ENCODE results near the gene RTEL1. TPM values are rescaled to one million over a fixed set of nuclear protein-coding genes. Genes with fewer than 3 reads are reported as not detected.

Gene RTEL1
- polyA plus RNA-seq, 3 donors, result 1.0 to 15.5 (median 4.8) TPM

DNA sequence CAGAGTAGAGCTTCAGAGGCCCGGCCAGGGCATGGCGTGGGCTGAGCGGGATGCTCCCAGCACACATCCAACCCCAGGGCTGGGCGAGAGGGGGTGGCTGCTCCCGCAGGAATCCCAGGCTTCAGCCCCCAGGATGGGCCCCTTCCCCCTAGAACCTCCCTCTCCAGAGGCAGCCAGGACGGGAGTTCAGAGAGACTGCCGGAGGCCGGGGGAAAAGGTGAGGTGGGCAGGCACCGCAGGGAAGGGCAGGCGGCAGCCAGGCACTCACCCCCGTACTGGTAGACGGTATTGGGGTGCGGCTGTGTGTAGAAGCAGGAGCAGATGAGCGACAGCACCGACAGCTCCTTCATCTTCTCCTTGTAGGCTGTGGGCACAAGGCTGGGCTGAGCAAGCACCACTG is 14.2 kb upstream of the RTEL1 start:
- no peak overlapping the region for H3K9ac ChIP-seq (ENCODE audit: insufficient read depth, low read length, poor library complexity, severe bottlenecking)
- intact Hi-C loops (cut with micrococcal nuclease), result loop anchor here (5.0 kb wide), 4 partner anchors 77 to 298 kb away; partner anchors contain the start of genes LIME1 (in 1 of the 2), PTK6 (in 1 of the 2) and SLC2A4RG (in 1 of the 2)

DNA sequence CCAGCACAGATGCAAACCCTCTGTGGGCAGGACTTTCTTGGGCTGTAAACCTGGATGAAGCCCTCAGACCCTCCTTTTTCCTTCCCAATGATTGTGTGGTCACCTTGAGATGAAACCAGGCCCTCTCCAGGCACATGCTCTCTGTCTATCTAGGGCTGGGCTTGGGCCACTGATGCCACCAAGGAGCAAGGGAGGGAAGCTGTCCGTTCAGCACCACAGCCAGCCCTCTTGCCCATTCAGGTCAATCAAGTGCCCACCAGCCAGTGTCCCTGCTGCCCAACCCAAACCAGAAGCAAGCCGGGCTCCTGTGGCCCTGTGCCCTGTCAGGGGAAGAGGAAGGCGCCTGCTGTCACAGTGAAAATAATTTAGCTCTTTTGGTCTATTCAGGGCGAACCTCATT is 12.9 kb upstream of the RTEL1 start:
- Histone ChIP-seq H3K4me1 (ENCODE audit: control insufficient read depth in 1 of 2, insufficient read depth in 2 of 2, low read length in 2 of 2) (peaks cover 11 to 15% of the 10 kb centered on the region in 2 donors), H3K4me2 (replicated peaks; ENCODE audit: extremely low read depth, low read length, poor library complexity, severe bottlenecking) (no peak overlapping the region), H2AFZ (ENCODE audit: insufficient read depth, low read depth, low read length, poor library complexity, severe bottlenecking) (no peak overlapping the region), H3K9me3 (replicated peaks in 1 of 2; ENCODE audit: control insufficient read depth in 1 of 2, insufficient read depth in 1 of 2, low read length in 2 of 2) (no peaks in the 10 kb centered on the region), H3K9ac (ENCODE audit: insufficient read depth, low read length, poor library complexity, severe bottlenecking) (no peak overlapping the region), H3K27ac (ENCODE audit: low read depth in 1 of 2, low read length in 2 of 2) (no peak overlapping the region), H4K20me1 (ENCODE audit: insufficient read depth, low read length) (no peaks in the 10 kb centered on the region), H3K79me2 (ENCODE audit: insufficient read depth, low read length) (peaks cover 3% of the 10 kb centered on the region), H3K4me3 (replicated peaks in 1 of 3; ENCODE audit: low read depth in 2 of 3, low read length in 3 of 3) (no peak overlapping the region), H3K27me3 (ENCODE audit: control insufficient read depth in 2 of 2, insufficient read depth in 2 of 2, low read length in 2 of 2) (no peaks in the 10 kb centered on the region), H3K36me3 (replicated peaks in 1 of 2; ENCODE audit: control insufficient read depth in 1 of 2, insufficient read depth in 2 of 2, low read length in 2 of 2) (no peaks in the 10 kb centered on the region)
- TF ChIP-seq, protein P1, sequence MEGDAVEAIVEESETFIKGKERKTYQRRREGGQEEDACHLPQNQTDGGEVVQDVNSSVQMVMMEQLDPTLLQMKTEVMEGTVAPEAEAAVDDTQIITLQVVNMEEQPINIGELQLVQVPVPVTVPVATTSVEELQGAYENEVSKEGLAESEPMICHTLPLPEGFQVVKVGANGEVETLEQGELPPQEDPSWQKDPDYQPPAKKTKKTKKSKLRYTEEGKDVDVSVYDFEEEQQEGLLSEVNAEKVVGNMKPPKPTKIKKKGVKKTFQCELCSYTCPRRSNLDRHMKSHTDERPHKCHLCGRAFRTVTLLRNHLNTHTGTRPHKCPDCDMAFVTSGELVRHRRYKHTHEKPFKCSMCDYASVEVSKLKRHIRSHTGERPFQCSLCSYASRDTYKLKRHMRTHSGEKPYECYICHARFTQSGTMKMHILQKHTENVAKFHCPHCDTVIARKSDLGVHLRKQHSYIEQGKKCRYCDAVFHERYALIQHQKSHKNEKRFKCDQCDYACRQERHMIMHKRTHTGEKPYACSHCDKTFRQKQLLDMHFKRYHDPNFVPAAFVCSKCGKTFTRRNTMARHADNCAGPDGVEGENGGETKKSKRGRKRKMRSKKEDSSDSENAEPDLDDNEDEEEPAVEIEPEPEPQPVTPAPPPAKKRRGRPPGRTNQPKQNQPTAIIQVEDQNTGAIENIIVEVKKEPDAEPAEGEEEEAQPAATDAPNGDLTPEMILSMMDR (IDR thresholded peaks at IDR 0.05), result no peak
- H3K36me3 Mint-ChIP-seq, result no peaks in the 10 kb centered on the region
- 96% methylated on average over 2 of the region's 4 CpGs for WGBS (ENCODE audit: insufficient coverage)
- H3K27ac Mint-ChIP-seq, result no peak overlapping the region
- no peaks in the 10 kb centered on the region for H3K9me3 Mint-ChIP-seq
- H3K4me3 Mint-ChIP-seq, result no peak overlapping the region
- H3K27me3 Mint-ChIP-seq (ENCODE audit: low read depth in 3 of 3), result peaks cover 8 to 20% (median 13%) of the 10 kb centered on the region in 3 donors
- H3K4me1 Mint-ChIP-seq, result peaks cover 4% of the 10 kb centered on the region
- no peak for DNase-seq
- intact Hi-C loops (cut with micrococcal nuclease), result no loop called here

More for the DNA sequence above, 14.2 kb upstream of the RTEL1 start:
- no peaks in the 10 kb centered on the region for H3K27me3 ChIP-seq (ENCODE audit: control insufficient read depth in 2 of 2, insufficient read depth in 2 of 2, low read length in 2 of 2)
- no peak for DNase-seq
- no peaks in the 10 kb centered on the region for H3K36me3 ChIP-seq (replicated peaks in 1 of 2; ENCODE audit: control insufficient read depth in 1 of 2, insufficient read depth in 2 of 2, low read length in 2 of 2)
- H3K27ac ChIP-seq (ENCODE audit: low read depth in 1 of 2, low read length in 2 of 2), result no peak overlapping the region
- H3K27ac Mint-ChIP-seq, result peak overlapping the region in 1 of 7 donors; percentile 23
- H3K4me3 Mint-ChIP-seq, result no peak overlapping the region
- H3K4me1 ChIP-seq (ENCODE audit: control insufficient read depth in 1 of 2, insufficient read depth in 2 of 2, low read length in 2 of 2), result peaks cover 24 to 27% of the 10 kb centered on the region in 2 donors
- no peaks in the 10 kb centered on the region for H4K20me1 ChIP-seq (ENCODE audit: insufficient read depth, low read length)
- H3K79me2 ChIP-seq (ENCODE audit: insufficient read depth, low read length), result peaks cover 13% of the 10 kb centered on the region
- H3K4me2 ChIP-seq (replicated peaks; ENCODE audit: extremely low read depth, low read length, poor library complexity, severe bottlenecking), result no peak overlapping the region
- no peak overlapping the region for H3K4me3 ChIP-seq (replicated peaks in 1 of 3; ENCODE audit: low read depth in 2 of 3, low read length in 3 of 3)
- H2AFZ ChIP-seq (ENCODE audit: insufficient read depth, low read depth, low read length, poor library complexity, severe bottlenecking), result no peak overlapping the region
- no peaks in the 10 kb centered on the region for H3K9me3 Mint-ChIP-seq
- H3K27me3 Mint-ChIP-seq (ENCODE audit: low read depth in 3 of 3), result peaks cover 6 to 18% (median 8%) of the 10 kb centered on the region in 3 donors
- peaks cover 0 to 2% of the 10 kb centered on the region in 2 donors for H3K36me3 Mint-ChIP-seq
- no peaks in the 10 kb centered on the region for H3K9me3 ChIP-seq (replicated peaks in 1 of 2; ENCODE audit: control insufficient read depth in 1 of 2, insufficient read depth in 1 of 2, low read length in 2 of 2)
- WGBS (ENCODE audit: insufficient coverage), result 98% methylated on average over 13 of the region's 15 CpGs
- TF ChIP-seq, protein P1 (IDR thresholded peaks at IDR 0.05), result no peak
- peaks cover 16% of the 10 kb centered on the region for H3K4me1 Mint-ChIP-seq
